ENCODE results near the gene ZNF507. TPM values are rescaled to one million over a fixed set of nuclear protein-coding genes. Genes with fewer than 3 reads are reported as not detected.
A peak's percentile ranks its signal among the peaks of the same experiment; 100 is the strongest.
"Not testable (repeated sequence)": the region's sequence is repeated elsewhere in the genome, so short reads cannot be mapped to it uniquely, and the experiment has no call there.

ZNF507 gene
- total RNA-seq, 1 donor from 2014 or later = 42.3 TPM

GRCh38 chr19:32367948-32368536 lies 22.6 kb downstream of the ZNF507 start:
- Mint-ChIP-seq H3K4me1 (ENCODE audit: low read depth) (peaks cover 14% of the 10 kb centered on the region), H3K27me3 (no peaks in the 10 kb centered on the region), H3K9me3 (ENCODE audit: low read depth) (no peaks in the 10 kb centered on the region), H3K4me3 (ENCODE audit: low read depth) (no peak overlapping the region), H3K36me3 (ENCODE audit: insufficient read depth) (peaks cover 48% of the 10 kb centered on the region), H3K27ac (no peak overlapping the region)
- TF ChIP-seq CTCF (IDR thresholded peaks at IDR 0.05; ENCODE audit: unreplicated experiment) = no peak
- DNase-seq (ENCODE audit: low spot score, unreplicated experiment) = no peak

GRCh38 chr19:32368787-32369186 lies 23.4 kb downstream of the ZNF507 start:
- Mint-ChIP-seq H3K9me3 (ENCODE audit: low read depth) (no peaks in the 10 kb centered on the region), H3K36me3 (ENCODE audit: insufficient read depth) (peaks cover 48% of the 10 kb centered on the region), H3K4me1 (ENCODE audit: low read depth) (peaks cover 17% of the 10 kb centered on the region), H3K4me3 (ENCODE audit: low read depth) (no peak overlapping the region), H3K27ac (no peak overlapping the region), H3K27me3 (no peaks in the 10 kb centered on the region)
- no peak for DNase-seq (ENCODE audit: low spot score, unreplicated experiment)
- no peak for TF ChIP-seq CTCF (IDR thresholded peaks at IDR 0.05; ENCODE audit: unreplicated experiment)

- no peak overlapping the region for H3K4me3 Mint-ChIP-seq (ENCODE audit: low read depth)
- TF ChIP-seq CTCF (IDR thresholded peaks at IDR 0.05; ENCODE audit: unreplicated experiment) = no peak
These were observed 27.5 kb downstream of the ZNF507 start for GRCh38 chr19:32372726-32373517.

GRCh38 chr19:32373585-32374295 lies 28.3 kb downstream of the ZNF507 start:
- Mint-ChIP-seq H3K27me3 (no peaks in the 10 kb centered on the region), H3K9me3 (ENCODE audit: low read depth) (peaks cover 3% of the 10 kb centered on the region), H3K4me3 (ENCODE audit: low read depth) (peak overlapping the region; percentile 27), H3K36me3 (ENCODE audit: insufficient read depth) (peaks cover 34% of the 10 kb centered on the region), H3K4me1 (ENCODE audit: low read depth) (peaks cover 27% of the 10 kb centered on the region), H3K27ac (peak overlapping the region; percentile 91)
- no peak for TF ChIP-seq CTCF (IDR thresholded peaks at IDR 0.05; ENCODE audit: unreplicated experiment)
- DNase-seq (ENCODE audit: low spot score, unreplicated experiment) = no peak

More at GRCh38 chr19:32372726-32373517, 27.5 kb downstream of the ZNF507 start:
- DNase-seq (ENCODE audit: low spot score, unreplicated experiment) = no peak
- H3K27ac Mint-ChIP-seq = peak overlapping the region; percentile 91
- H3K4me1 Mint-ChIP-seq (ENCODE audit: low read depth) = peaks cover 27% of the 10 kb centered on the region
- H3K27me3 Mint-ChIP-seq = no peaks in the 10 kb centered on the region
- H3K9me3 Mint-ChIP-seq (ENCODE audit: low read depth) = peaks cover 3% of the 10 kb centered on the region
- peaks cover 34% of the 10 kb centered on the region for H3K36me3 Mint-ChIP-seq (ENCODE audit: insufficient read depth)

- Mint-ChIP-seq H3K4me1 (ENCODE audit: low read depth) (peaks cover 25% of the 10 kb centered on the region), H3K27ac (peak overlapping the region; percentile 91), H3K4me3 (ENCODE audit: low read depth) (peak overlapping the region; percentile 16), H3K36me3 (ENCODE audit: insufficient read depth) (peaks cover 32% of the 10 kb centered on the region)
- DNase-seq (ENCODE audit: low spot score, unreplicated experiment); H3K27me3 Mint-ChIP-seq; H3K9me3 Mint-ChIP-seq (ENCODE audit: low read depth): not testable (repeated sequence)
These were observed 29.0 kb downstream of the ZNF507 start for GRCh38 chr19:32374362-32374761.
